ENCODE results near the gene UBE2M.

The UBE2M gene

DNA sequence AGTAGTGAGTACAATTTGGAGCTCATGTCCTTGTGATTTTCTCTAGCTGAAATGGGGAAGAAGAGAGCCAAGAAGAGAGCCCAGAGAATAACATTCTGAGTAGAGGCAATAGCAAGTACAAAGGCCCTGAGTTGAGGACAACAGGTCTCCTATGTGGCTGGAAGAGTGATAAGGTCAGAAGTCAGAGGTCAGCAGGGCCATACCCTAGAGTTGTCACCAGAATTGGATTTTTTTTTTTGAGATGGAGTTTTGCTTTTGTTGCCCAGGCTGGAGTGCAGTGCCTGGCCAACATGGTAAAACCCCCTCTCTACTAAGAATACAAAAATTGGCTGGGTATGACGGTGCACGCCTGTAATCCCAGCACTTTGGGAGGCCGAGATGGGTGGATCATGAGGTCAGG lies 22.6 kb downstream of the UBE2M start:
- H4K12ac ChIP-seq (ENCODE audit: low read depth, low read length), result no peak overlapping the region
- H3K4me1 ChIP-seq (ENCODE audit: control insufficient read depth in 1 of 2, insufficient read depth in 2 of 2, low read length in 2 of 2), result peaks cover 0 to 6% of the 10 kb centered on the region in 2 experiments
- H3K4me3 ChIP-seq (ENCODE audit: low read depth, low read length), result no peak overlapping the region
- peaks cover 3% of the 10 kb centered on the region for H3K79me2 ChIP-seq (ENCODE audit: control insufficient read depth, insufficient read depth, low read length, poor library complexity)
- no peak overlapping the region for H3K27ac ChIP-seq (ENCODE audit: low read depth, low read length)
- H3K9ac ChIP-seq (ENCODE audit: low read length), result no peak overlapping the region
- H3K14ac ChIP-seq (ENCODE audit: low read length), result no peak overlapping the region
- no peak overlapping the region for H2AK5ac ChIP-seq (ENCODE audit: low read length)
- no peaks in the 10 kb centered on the region for H3K36me3 ChIP-seq (ENCODE audit: control insufficient read depth in 1 of 2, insufficient read depth in 2 of 2, low read length in 2 of 2)
- H3K4ac ChIP-seq (ENCODE audit: low read depth, low read length), result no peak overlapping the region
- H4K8ac ChIP-seq (ENCODE audit: low read depth, low read length), result no peak overlapping the region
- no peak overlapping the region for H3K18ac ChIP-seq (ENCODE audit: low read length)
- H2BK5ac ChIP-seq (ENCODE audit: low read depth, low read length, poor library complexity), result no peak overlapping the region
- H3K27me3 ChIP-seq (ENCODE audit: insufficient read depth, low read length), result peaks cover 4% of the 10 kb centered on the region
- H3K23ac ChIP-seq (ENCODE audit: low read length), result no peak overlapping the region
- no peak overlapping the region for H2BK120ac ChIP-seq (ENCODE audit: insufficient read depth, low read length, poor library complexity)
- no peak overlapping the region for H2AFZ ChIP-seq (ENCODE audit: insufficient read depth, low read length, poor library complexity)
- no peak overlapping the region for H2BK12ac ChIP-seq (ENCODE audit: low read length)
- H3K4me2 ChIP-seq (ENCODE audit: low read length), result no peak overlapping the region
- H3K79me1 ChIP-seq (ENCODE audit: low read length), result peaks cover 7% of the 10 kb centered on the region
- H4K91ac ChIP-seq (ENCODE audit: low read depth, low read length), result no peak overlapping the region
- peaks cover 2% of the 10 kb centered on the region for H3K9me3 ChIP-seq (ENCODE audit: insufficient read depth, low read depth, low read length)
- no peak for DNase-seq
- no CpG with 5 or more reads among the region's 3 CpGs for WGBS (ENCODE audit: extremely low coverage, insufficient coverage, insufficient read length)

DNA sequence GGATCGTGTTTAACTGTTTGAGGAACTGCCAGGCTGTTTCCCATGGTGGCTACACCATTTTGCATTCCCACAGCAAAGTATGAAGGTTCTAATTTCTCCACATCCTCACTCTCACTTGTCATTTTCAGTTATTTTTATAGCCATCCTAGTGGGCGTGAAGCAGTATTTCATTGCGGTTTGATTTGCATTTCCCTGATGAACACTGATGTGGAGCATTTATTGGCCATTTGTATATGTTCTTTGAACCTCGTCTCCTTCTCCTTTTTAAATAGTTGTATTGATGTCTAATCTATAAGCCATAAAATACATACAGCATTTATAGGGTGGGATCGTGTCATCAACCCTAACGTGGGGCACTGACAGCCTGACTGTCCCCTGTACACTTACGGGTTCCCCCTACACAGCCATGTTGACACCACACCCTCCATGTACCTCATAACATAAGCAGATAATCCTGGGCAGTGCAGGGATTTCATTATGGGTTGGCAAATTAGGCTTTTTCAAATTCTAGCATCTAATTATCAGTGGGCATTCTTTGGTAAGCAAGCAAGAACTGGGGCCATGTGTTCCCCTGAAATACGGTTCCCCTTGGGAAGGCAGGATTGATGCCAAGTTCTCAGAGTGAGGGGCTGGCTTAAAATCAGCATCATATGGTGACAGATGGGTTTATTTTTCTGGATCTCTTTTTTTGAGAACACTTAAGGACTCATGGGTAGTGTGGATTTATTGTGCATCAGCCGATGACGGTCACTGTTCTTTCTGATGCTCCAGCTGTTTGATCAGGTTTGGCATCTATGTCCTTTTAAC lies 27.2 kb downstream of the UBE2M start:
- no peak for DNase-seq
- Histone ChIP-seq H3K4me2 (ENCODE audit: low read length) (no peak overlapping the region), H3K4ac (ENCODE audit: low read depth, low read length) (no peak overlapping the region), H4K12ac (ENCODE audit: low read depth, low read length) (no peak overlapping the region), H3K9ac (ENCODE audit: low read length) (no peak overlapping the region), H3K36me3 (ENCODE audit: control insufficient read depth in 1 of 2, insufficient read depth in 2 of 2, low read length in 2 of 2) (no peaks in the 10 kb centered on the region), H4K91ac (ENCODE audit: low read depth, low read length) (no peak overlapping the region), H2BK5ac (ENCODE audit: low read depth, low read length, poor library complexity) (no peak overlapping the region), H3K4me1 (ENCODE audit: control insufficient read depth in 1 of 2, insufficient read depth in 2 of 2, low read length in 2 of 2) (no peaks in the 10 kb centered on the region), H3K14ac (ENCODE audit: low read length) (no peak overlapping the region), H3K27me3 (ENCODE audit: insufficient read depth, low read length) (no peaks in the 10 kb centered on the region), H3K27ac (ENCODE audit: low read depth, low read length) (no peak overlapping the region), H3K9me3 (ENCODE audit: insufficient read depth, low read depth, low read length) (peaks cover 3% of the 10 kb centered on the region), H3K79me1 (ENCODE audit: low read length) (no peaks in the 10 kb centered on the region), H2AFZ (ENCODE audit: insufficient read depth, low read length, poor library complexity) (no peak overlapping the region), H2AK5ac (ENCODE audit: low read length) (no peak overlapping the region), H3K4me3 (ENCODE audit: low read depth, low read length) (no peak overlapping the region), H4K8ac (ENCODE audit: low read depth, low read length) (no peak overlapping the region), H3K18ac (ENCODE audit: low read length) (no peak overlapping the region), H3K79me2 (ENCODE audit: control insufficient read depth, insufficient read depth, low read length, poor library complexity) (no peaks in the 10 kb centered on the region), H2BK120ac (ENCODE audit: insufficient read depth, low read length, poor library complexity) (no peak overlapping the region), H2BK12ac (ENCODE audit: low read length) (no peak overlapping the region), H3K23ac (ENCODE audit: low read length) (no peak overlapping the region)
- no CpG with 5 or more reads among the region's 10 CpGs for WGBS (ENCODE audit: extremely low coverage, insufficient coverage, insufficient read length)

DNA sequence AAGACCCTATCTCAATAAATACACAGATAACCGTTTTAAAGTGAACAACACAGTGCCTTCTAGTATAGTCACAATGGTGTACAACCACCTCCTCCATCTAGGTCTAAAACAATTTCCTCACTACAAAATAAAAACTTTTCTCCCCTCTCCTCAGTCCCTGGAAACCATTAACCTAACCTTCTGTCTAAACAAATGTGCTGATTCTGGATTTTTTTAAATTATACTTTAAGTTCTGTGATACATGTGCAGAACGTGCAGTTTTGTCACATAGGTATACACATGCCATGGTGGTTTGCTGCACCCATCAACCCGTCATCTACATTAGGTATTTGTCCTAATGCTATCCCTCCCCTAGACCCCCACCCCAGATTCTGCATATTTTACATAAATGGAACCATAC lies 29.0 kb downstream of the UBE2M start:
- no peaks in the 10 kb centered on the region for H3K27me3 ChIP-seq (ENCODE audit: insufficient read depth, low read length)
- no peak overlapping the region for H3K4me3 ChIP-seq (ENCODE audit: low read depth, low read length)
- no peak overlapping the region for H2BK12ac ChIP-seq (ENCODE audit: low read length)
- no peak overlapping the region for H3K4me2 ChIP-seq (ENCODE audit: low read length)
- no peaks in the 10 kb centered on the region for H3K79me1 ChIP-seq (ENCODE audit: low read length)
- H2BK5ac ChIP-seq (ENCODE audit: low read depth, low read length, poor library complexity), result no peak overlapping the region
- H3K23ac ChIP-seq (ENCODE audit: low read length), result no peak overlapping the region
- peaks cover 3% of the 10 kb centered on the region for H3K9me3 ChIP-seq (ENCODE audit: insufficient read depth, low read depth, low read length)
- no peak for DNase-seq
- no peak overlapping the region for H2AFZ ChIP-seq (ENCODE audit: insufficient read depth, low read length, poor library complexity)
- H3K4me1 ChIP-seq (ENCODE audit: control insufficient read depth in 1 of 2, insufficient read depth in 2 of 2, low read length in 2 of 2), result no peaks in the 10 kb centered on the region
- H3K79me2 ChIP-seq (ENCODE audit: control insufficient read depth, insufficient read depth, low read length, poor library complexity), result no peaks in the 10 kb centered on the region
- no peak overlapping the region for H3K4ac ChIP-seq (ENCODE audit: low read depth, low read length)
- H3K9ac ChIP-seq (ENCODE audit: low read length), result no peak overlapping the region
- H4K8ac ChIP-seq (ENCODE audit: low read depth, low read length), result no peak overlapping the region
- no peak overlapping the region for H3K18ac ChIP-seq (ENCODE audit: low read length)
- no peak overlapping the region for H4K91ac ChIP-seq (ENCODE audit: low read depth, low read length)
- no peak overlapping the region for H2AK5ac ChIP-seq (ENCODE audit: low read length)
- no peak overlapping the region for H4K12ac ChIP-seq (ENCODE audit: low read depth, low read length)
- H2BK120ac ChIP-seq (ENCODE audit: insufficient read depth, low read length, poor library complexity), result no peak overlapping the region
- no peak overlapping the region for H3K27ac ChIP-seq (ENCODE audit: low read depth, low read length)
- WGBS (ENCODE audit: extremely low coverage, insufficient coverage, insufficient read length), result no CpG with 5 or more reads among the region's 3 CpGs
- no peaks in the 10 kb centered on the region for H3K36me3 ChIP-seq (ENCODE audit: control insufficient read depth in 1 of 2, insufficient read depth in 2 of 2, low read length in 2 of 2)
- no peak overlapping the region for H3K14ac ChIP-seq (ENCODE audit: low read length)

GRCh38 chr19:58522709-58523108 lies 35.7 kb downstream of the UBE2M start:
- DNase-seq, result no peak
- peaks cover 0 to under 1% of the 10 kb centered on the region in 2 experiments for H3K36me3 ChIP-seq (ENCODE audit: control insufficient read depth in 1 of 2, insufficient read depth in 2 of 2, low read length in 2 of 2)
- no peak overlapping the region for H4K8ac ChIP-seq (ENCODE audit: low read depth, low read length)
- no peak overlapping the region for H2BK120ac ChIP-seq (ENCODE audit: insufficient read depth, low read length, poor library complexity)
- H3K4ac ChIP-seq (ENCODE audit: low read depth, low read length), result no peak overlapping the region
- peaks cover 15% of the 10 kb centered on the region for H3K79me1 ChIP-seq (ENCODE audit: low read length)
- H3K27me3 ChIP-seq (ENCODE audit: insufficient read depth, low read length), result no peaks in the 10 kb centered on the region
- no peak overlapping the region for H2BK12ac ChIP-seq (ENCODE audit: low read length)
- no CpG with 5 or more reads among the region's 3 CpGs for WGBS (ENCODE audit: extremely low coverage, insufficient coverage, insufficient read length)
- H3K9me3 ChIP-seq (ENCODE audit: insufficient read depth, low read depth, low read length), result no peaks in the 10 kb centered on the region
- no peak overlapping the region for H3K18ac ChIP-seq (ENCODE audit: low read length)
- no peak overlapping the region for H3K4me2 ChIP-seq (ENCODE audit: low read length)
- no peak overlapping the region for H2BK5ac ChIP-seq (ENCODE audit: low read depth, low read length, poor library complexity)
- no peak overlapping the region for H4K12ac ChIP-seq (ENCODE audit: low read depth, low read length)
- no peak overlapping the region for H3K27ac ChIP-seq (ENCODE audit: low read depth, low read length)
- peaks cover 15% of the 10 kb centered on the region for H3K79me2 ChIP-seq (ENCODE audit: control insufficient read depth, insufficient read depth, low read length, poor library complexity)
- H3K4me1 ChIP-seq (ENCODE audit: control insufficient read depth in 1 of 2, insufficient read depth in 2 of 2, low read length in 2 of 2), result peaks cover 8 to 9% of the 10 kb centered on the region in 2 experiments
- H2AK5ac ChIP-seq (ENCODE audit: low read length), result no peak overlapping the region
- no peak overlapping the region for H4K91ac ChIP-seq (ENCODE audit: low read depth, low read length)
- peak overlapping the region; percentile 34 for H3K4me3 ChIP-seq (ENCODE audit: low read depth, low read length)
- no peak overlapping the region for H3K14ac ChIP-seq (ENCODE audit: low read length)
- H3K9ac ChIP-seq (ENCODE audit: low read length), result no peak overlapping the region
- H2AFZ ChIP-seq (ENCODE audit: insufficient read depth, low read length, poor library complexity), result no peak overlapping the region
- H3K23ac ChIP-seq (ENCODE audit: low read length), result peak overlapping the region; percentile 5

All from trophoblast cell (in vitro differentiated cells and primary cell).